Heart left ventricle (tissue), 13 donors: ENCODE results near the gene ZNF83.

Experiments used
- POLR2A ChIP-seq, 2 donors: fragments of 450-650 bp; IDR thresholded peaks; one replicate each; pipeline ENCODE4 v1.6.1; 2017; ENCODE audit warnings: antibody characterized with exemption in 2 of 2, mild to moderate bottlenecking in 2 of 2, moderate library complexity in 2 of 2
- TF ChIP-seq, protein P1 (sequence below), 12 donors: fragments of 200-600 bp; sonication (generic) in 4 of 12; IDR thresholded peaks; one replicate each; pipeline versions ENCODE4 v1.5.0 to v1.8.0; 2018 to 2022; ENCODE audit warnings: antibody characterized with exemption in 12 of 12, mild to moderate bottlenecking in 5 of 12
- donor health status: ischemic (EF 13 %, LVEDD 7.1; RV severe dilation, severe dysfunction).
- donor health status: DM: no; HTN: yes; CAD: no.
- donor health status: DM: no; HTN: no; CAD: no.
- donor health status: ischemic (EF 25% LVEDD 6.9; RV normal size, moderate dysfunction).
- donor health status: ischemic (EF 25% LVEDD 5.7; RV mildly dilated, moderate dysfunction).
- donor health status: ischemic (EF 35%, LVEDD 5.7; RV mildly dilated, moderate dysfunction).
- donor health status: nonischemic (EF 11% LVEDD 7.7; RV severe dilation, severe dysfunction).
- donor health status: DM: yes; HTN: yes; CAD: no.
- donor health status: PGD.
- donor health status: ischemic (EF 29% LVEDD 5.4; RV normal size, mild dysfunction).
- donor health status: nonischemic (EF 23%, LVEDD 6.1; RV moderate dilation, normal function).

DNA sequence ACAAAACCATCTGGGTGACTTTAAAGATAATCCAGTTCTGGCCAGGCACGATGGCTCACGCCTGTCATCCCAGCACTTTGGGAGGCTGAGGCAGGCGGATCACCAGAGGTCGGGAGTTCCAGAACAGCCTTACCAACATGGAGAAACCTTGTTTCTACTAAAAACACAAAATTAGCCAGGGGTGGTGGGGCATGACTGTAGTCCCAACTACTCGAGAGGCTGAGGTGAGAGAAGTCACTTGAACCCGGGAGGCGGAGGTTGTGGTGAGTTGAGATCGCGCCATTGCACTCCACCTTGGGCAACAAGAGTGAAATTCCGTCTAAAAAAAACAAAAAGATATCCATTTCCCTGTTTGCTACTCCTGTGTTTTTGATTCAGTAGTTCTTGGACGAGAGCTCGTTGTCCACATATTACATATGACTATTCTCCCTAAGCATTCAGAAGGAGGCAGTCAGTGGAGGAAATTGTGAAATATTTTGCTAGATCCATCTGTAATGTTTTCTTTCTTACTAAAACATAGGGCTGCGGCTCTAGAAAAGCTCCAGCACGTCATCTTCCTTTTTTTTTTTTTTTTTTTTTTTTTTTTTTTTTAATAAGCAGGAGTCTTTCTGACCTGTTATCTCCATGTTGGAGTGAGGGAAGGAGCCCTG lies 34.5 kb downstream of the ZNF83 start:
- TF ChIP-seq, protein P1, sequence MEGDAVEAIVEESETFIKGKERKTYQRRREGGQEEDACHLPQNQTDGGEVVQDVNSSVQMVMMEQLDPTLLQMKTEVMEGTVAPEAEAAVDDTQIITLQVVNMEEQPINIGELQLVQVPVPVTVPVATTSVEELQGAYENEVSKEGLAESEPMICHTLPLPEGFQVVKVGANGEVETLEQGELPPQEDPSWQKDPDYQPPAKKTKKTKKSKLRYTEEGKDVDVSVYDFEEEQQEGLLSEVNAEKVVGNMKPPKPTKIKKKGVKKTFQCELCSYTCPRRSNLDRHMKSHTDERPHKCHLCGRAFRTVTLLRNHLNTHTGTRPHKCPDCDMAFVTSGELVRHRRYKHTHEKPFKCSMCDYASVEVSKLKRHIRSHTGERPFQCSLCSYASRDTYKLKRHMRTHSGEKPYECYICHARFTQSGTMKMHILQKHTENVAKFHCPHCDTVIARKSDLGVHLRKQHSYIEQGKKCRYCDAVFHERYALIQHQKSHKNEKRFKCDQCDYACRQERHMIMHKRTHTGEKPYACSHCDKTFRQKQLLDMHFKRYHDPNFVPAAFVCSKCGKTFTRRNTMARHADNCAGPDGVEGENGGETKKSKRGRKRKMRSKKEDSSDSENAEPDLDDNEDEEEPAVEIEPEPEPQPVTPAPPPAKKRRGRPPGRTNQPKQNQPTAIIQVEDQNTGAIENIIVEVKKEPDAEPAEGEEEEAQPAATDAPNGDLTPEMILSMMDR (IDR thresholded peaks at IDR 0.05), result no peak
- no peak for TF ChIP-seq POLR2A (IDR thresholded peaks at IDR 0.05)
